GM19455 (cell line): ENCODE results near the gene PARD3B.

Experiments used
- ATAC-seq: cut with Tn5 transposase; IDR thresholded peaks from one replicate; pipeline ENCODE4 v1.9.1; 2021; ENCODE audit not compliant: unreplicated experiment

The PARD3B gene

DNA sequence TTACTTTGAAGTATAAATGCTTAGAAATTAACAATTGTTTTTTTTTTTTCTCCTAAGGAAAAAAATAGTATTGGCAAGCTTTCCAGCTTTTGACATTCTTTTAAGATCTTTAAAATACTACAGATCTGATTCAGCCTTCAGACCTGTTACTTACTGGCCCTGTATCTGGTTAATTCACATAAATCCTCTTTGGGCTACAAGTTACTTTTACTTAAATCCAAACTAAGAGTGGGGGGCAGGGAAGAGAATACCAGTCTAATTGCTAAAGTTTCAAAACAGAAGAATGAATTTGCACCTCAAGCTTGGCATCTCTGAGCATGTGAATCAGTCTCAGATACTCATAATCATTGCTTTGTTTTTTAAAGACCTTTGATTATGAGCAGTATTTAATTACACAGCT, 386.3 kb downstream of the PARD3B start:
- no peak for ATAC-seq

GRCh38 chr2:204933735-204934374, 388.6 kb downstream of the PARD3B start:
- no peak for ATAC-seq

- no peak for ATAC-seq
These were observed 399.7 kb downstream of the PARD3B start for GRCh38 chr2:204944927-204945326.

- no peak for ATAC-seq
These were observed 400.1 kb downstream of the PARD3B start for GRCh38 chr2:204945376-204945775.

DNA sequence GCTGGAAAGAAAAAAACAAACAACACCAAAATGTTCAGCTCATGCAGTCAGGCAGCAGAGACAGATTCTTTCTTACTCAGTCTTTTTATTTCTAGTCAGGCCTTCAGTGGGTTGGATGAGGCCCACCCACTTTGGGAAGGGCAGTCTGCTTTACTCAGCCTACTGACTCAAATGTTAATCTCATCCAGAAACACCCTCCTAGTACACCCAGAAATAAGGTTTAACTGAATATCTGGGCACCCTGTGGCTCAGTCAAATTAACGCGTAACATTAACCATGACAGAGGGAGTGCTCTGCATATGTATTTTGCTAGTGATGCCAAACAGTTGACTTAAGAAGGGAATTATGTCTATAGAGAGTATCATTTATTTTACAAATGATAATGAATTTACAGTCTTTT, 401.6 kb downstream of the PARD3B start:
- no peak for ATAC-seq

GRCh38 chr2:204947405-204947804, 402.1 kb downstream of the PARD3B start:
- no peak for ATAC-seq

- ATAC-seq: no peak
These were observed 402.9 kb downstream of the PARD3B start for GRCh38 chr2:204948024-204948763.

DNA sequence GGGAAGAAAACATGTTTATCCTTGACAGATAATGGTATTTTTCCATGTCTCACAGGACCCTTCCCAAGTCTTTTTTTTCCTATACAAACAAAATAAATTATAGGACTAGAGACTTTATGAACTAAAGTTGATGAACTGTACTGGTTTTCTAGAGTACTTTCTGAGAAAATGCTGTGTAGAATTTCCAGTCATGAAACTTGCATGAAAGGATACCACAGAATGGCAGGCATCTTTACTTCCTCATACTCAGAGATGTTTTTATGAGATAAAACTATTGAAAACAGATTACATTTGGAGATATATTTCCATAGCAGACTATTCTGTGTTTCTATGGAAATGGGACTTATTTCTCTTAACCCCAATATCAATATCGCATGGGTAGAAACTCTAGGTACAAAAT, 403.5 kb downstream of the PARD3B start:
- no peak for ATAC-seq

- no peak for ATAC-seq
These were observed 405.5 kb downstream of the PARD3B start for GRCh38 chr2:204950695-204951346.

GRCh38 chr2:204958371-204958770, 413.1 kb downstream of the PARD3B start:
- ATAC-seq: no peak

GRCh38 chr2:204964414-204964813, 419.1 kb downstream of the PARD3B start:
- ATAC-seq: no peak

GRCh38 chr2:204966245-204966644, 421.0 kb downstream of the PARD3B start:
- ATAC-seq: no peak

- no peak for ATAC-seq
These were observed 422.1 kb downstream of the PARD3B start for GRCh38 chr2:204967199-204967960.

DNA sequence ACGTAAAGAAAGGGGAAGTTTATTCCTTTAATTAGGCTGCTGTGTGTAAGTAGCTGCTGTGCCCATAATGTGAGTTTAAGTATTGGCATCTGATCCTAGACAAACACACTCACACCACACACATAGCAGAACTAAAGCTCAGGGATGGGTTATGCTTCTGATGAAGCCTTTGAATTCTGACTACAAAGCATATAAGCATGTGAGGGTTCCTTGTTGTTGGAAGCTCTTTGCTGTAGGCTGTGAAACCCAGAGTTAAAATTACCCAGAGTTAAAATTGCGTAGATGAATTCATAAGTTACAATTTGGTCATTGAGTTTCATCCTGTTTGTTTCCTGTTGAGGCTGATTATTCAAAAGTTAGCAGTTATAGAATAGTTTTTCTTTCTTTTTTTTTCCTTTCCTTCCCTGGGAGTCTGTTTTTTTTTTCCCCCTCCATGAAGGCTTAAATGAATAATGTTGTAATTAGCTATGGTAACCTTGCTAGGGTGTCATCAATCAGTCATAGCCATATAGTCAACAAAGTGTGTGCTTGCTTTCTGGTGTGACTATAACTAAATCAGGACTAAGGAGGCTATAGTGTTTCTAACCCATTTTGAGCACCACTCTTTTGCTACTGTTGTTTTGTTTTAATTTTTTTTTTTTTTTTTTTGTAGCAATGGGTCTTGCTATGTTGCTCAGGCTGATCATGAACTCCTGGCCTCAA, 426.1 kb downstream of the PARD3B start:
- no peak for ATAC-seq

- ATAC-seq: no peak
These were observed 426.9 kb downstream of the PARD3B start for GRCh38 chr2:204972161-204972560.

- no peak for ATAC-seq
These were observed 427.5 kb downstream of the PARD3B start for GRCh38 chr2:204972606-204973336.

DNA sequence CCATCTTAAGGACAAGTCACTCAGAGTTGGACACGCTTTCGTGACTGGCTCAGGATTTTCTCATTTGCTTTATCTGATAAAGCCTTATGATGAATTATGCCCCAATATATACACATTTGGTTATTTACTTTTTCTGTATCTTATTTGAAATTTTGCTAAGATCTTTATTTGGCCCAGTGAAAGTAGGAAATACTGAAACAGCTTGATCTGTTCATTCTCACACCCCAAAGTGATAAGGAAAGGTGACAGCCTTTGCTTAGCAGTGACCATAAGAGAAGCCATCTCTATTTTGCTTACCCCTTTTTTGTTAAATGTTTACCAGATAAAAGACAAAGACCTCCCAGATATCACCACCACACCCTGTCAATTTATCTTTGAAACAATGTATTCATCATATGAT, 428.3 kb downstream of the PARD3B start:
- no peak for ATAC-seq

DNA sequence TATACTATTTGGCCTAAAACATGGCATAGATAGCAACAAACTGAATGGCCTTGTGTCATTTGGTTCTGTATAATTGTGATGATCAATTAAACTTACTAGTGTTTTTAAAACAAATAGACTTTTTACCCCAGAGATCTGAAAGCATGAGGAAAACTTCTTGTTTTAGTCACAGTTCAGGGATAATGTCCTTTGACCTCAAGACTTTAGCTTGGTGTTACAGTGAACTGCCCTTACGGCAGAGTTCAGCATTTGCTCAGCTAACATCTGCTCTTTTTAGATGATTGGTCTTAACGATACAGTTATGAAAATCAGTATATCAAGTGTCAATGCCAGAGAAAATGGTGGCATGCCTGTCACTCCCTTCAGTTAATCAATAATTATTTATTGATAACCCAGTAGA, 429.2 kb downstream of the PARD3B start:
- no peak for ATAC-seq

GRCh38 chr2:204977914-204978313, 432.6 kb downstream of the PARD3B start:
- ATAC-seq: no peak

- ATAC-seq: no peak
These were observed 437.0 kb downstream of the PARD3B start for GRCh38 chr2:204982303-204982702.
